Lower leg skin (tissue), 4 donors: ENCODE results near the gene TFDP1. TPM values are rescaled to one million over a fixed set of nuclear protein-coding genes. Genes with fewer than 3 reads are reported as not detected.

ENCODE experiments used
- DNase-seq, 2 donors: peaks; one replicate each; pipeline ENCODE4 v3.0.0-alpha.2; 2019; ENCODE audit warnings: low spot score in 2 of 2
- H3K4me3 ChIP-seq: fragments of 200-600 bp; sonication (generic); 2 replicates; pipeline ENCODE4 v1.5.1; 2017; ENCODE audit warnings: mild to moderate bottlenecking, low read depth; ENCODE audit not compliant: poor library complexity, severe bottlenecking
- POLR2A ChIP-seq, 2 donors: fragments of 450-650 bp; IDR thresholded peaks; one replicate each; pipeline ENCODE4 v1.6.1; 2016 to 2017; ENCODE audit warnings: antibody characterized with exemption in 2 of 2, mild to moderate bottlenecking in 1 of 2, moderate library complexity in 1 of 2
- WGBS, 2 donors: methylation state at CpG; one replicate each; pipeline ENCODE4 v1.1.5; 2018; 5-methylcytosine and 5-hydroxymethylcytosine counted together
- intact Hi-C: fragments of 100-400 bp; cut with DNase I; formaldehyde crosslinking; loops from one replicate; pipeline ENCODE4 v1.15.0; 2023; ENCODE audit warnings: low total_unique reads
- total RNA-seq, 4 donors: library from RNA; depleted of rRNA; stranded (reverse); fragments of >200 nt; gene quantifications; one replicate each; pipeline ENCODE4 v1.1.0, GENCODE V29; 2016
- TF ChIP-seq, protein P1 (sequence below), 3 donors: fragments of 450-650 bp; IDR thresholded peaks; one replicate each; pipeline ENCODE4 v1.5.1; 2016; ENCODE audit warnings: antibody characterized with exemption in 3 of 3, mild to moderate bottlenecking in 3 of 3, moderate library complexity in 2 of 3

Gene TFDP1
- total RNA-seq, 4 donors from 2014 or later, result 35.9 to 48.8 (median 41.9) TPM

- 91 to 92% methylated on average over 36 to 37 of the region's 37 CpGs for WGBS, 2 donors
- intact Hi-C loops, result no loop called here
- DNase-seq, result peak in 1 of 2 donors; percentile 66
- no peak overlapping the region for H3K4me3 ChIP-seq
- TF ChIP-seq, protein P1, sequence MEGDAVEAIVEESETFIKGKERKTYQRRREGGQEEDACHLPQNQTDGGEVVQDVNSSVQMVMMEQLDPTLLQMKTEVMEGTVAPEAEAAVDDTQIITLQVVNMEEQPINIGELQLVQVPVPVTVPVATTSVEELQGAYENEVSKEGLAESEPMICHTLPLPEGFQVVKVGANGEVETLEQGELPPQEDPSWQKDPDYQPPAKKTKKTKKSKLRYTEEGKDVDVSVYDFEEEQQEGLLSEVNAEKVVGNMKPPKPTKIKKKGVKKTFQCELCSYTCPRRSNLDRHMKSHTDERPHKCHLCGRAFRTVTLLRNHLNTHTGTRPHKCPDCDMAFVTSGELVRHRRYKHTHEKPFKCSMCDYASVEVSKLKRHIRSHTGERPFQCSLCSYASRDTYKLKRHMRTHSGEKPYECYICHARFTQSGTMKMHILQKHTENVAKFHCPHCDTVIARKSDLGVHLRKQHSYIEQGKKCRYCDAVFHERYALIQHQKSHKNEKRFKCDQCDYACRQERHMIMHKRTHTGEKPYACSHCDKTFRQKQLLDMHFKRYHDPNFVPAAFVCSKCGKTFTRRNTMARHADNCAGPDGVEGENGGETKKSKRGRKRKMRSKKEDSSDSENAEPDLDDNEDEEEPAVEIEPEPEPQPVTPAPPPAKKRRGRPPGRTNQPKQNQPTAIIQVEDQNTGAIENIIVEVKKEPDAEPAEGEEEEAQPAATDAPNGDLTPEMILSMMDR (IDR thresholded peaks at IDR 0.05), result no peak
- TF ChIP-seq POLR2A (IDR thresholded peaks at IDR 0.05), result no peak
Measured at GRCh38 chr13:113544071-113544891, 40.3 kb upstream of the TFDP1 start.

GRCh38 chr13:113544896-113545295, 39.7 kb upstream of the TFDP1 start:
- no peak overlapping the region for H3K4me3 ChIP-seq
- peak in 1 of 2 donors; percentile 68 for DNase-seq
- intact Hi-C loops, result no loop called here
- WGBS, 2 donors, result 85 to 87% methylated on average over 10 of the region's 10 CpGs
- no peak for TF ChIP-seq POLR2A (IDR thresholded peaks at IDR 0.05)
- TF ChIP-seq, protein P1 (IDR thresholded peaks at IDR 0.05), result no peak

- peak in 1 of 2 donors; percentile 82 for DNase-seq
- WGBS, 2 donors, result 58 to 64% methylated on average over 5 of the region's 5 CpGs
- no peak for TF ChIP-seq POLR2A (IDR thresholded peaks at IDR 0.05)
- TF ChIP-seq, protein P1 (IDR thresholded peaks at IDR 0.05), result no peak
- intact Hi-C loops, result no loop called here
- no peak overlapping the region for H3K4me3 ChIP-seq
Measured at GRCh38 chr13:113545455-113545930, 39.1 kb upstream of the TFDP1 start.

- no peak overlapping the region for H3K4me3 ChIP-seq
- 80 to 89% methylated on average over 19 to 22 of the region's 22 CpGs for WGBS, 2 donors
- peak in 1 of 2 donors; percentile 83 for DNase-seq
- TF ChIP-seq, protein P1 (IDR thresholded peaks at IDR 0.05), result no peak
- TF ChIP-seq POLR2A (IDR thresholded peaks at IDR 0.05), result no peak
- intact Hi-C loops, result no loop called here
Measured at GRCh38 chr13:113545931-113546516, 38.5 kb upstream of the TFDP1 start.

- TF ChIP-seq POLR2A (IDR thresholded peaks at IDR 0.05), result no peak
- TF ChIP-seq, protein P1 (IDR thresholded peaks at IDR 0.05), result no peak
- no peak overlapping the region for H3K4me3 ChIP-seq
- intact Hi-C loops, result no loop called here
- 72 to 74% methylated on average over 19 of the region's 19 CpGs for WGBS, 2 donors
- peak in 1 of 2 donors; percentile 74 for DNase-seq
Measured at GRCh38 chr13:113546571-113547237, 37.8 kb upstream of the TFDP1 start.
